Loucy (cell line): ENCODE data around the gene SYNRG.
"Not testable (repeated sequence)": the region's sequence is repeated elsewhere in the genome, so short reads cannot be mapped to it uniquely, and the experiment has no call there.

Experiments
- EZH2phosphoT487 ChIP-seq: fragments of 200-600 bp; IDR thresholded peaks from 2 replicates; pipeline ENCODE4 v1.6.1; 2018; ENCODE audit warnings: antibody characterized with exemption, mild to moderate bottlenecking, moderate library complexity, borderline replicate concordance
- TF ChIP-seq, protein P1 (sequence below): fragments of 200-600 bp; sonication (generic); conservative IDR thresholded peaks from 2 replicates; pipeline ENCODE4 v1.5.1; 2014; ENCODE audit warnings: mild to moderate bottlenecking, antibody characterized with exemption, low read length

DNA sequence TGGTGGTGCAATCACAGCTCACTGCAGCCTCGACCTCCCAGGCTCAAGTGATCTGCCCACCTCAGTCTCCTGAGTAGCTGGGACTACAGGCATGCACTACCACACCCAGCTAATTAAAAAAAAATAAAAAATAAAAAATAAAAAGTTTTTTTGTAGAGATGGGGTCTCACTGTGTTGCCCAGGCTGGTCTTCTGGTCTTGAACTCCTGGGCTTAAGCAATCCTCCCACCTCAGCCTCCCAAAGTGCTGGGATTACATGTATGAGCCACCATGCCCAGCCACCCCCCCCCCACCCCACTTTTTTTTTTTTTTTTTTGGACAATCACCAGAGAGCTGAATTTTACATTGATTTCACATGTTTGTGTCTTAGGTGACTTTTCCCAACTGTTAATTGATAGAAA lies 97.6 kb downstream of the SYNRG start:
- TF ChIP-seq, protein P1, sequence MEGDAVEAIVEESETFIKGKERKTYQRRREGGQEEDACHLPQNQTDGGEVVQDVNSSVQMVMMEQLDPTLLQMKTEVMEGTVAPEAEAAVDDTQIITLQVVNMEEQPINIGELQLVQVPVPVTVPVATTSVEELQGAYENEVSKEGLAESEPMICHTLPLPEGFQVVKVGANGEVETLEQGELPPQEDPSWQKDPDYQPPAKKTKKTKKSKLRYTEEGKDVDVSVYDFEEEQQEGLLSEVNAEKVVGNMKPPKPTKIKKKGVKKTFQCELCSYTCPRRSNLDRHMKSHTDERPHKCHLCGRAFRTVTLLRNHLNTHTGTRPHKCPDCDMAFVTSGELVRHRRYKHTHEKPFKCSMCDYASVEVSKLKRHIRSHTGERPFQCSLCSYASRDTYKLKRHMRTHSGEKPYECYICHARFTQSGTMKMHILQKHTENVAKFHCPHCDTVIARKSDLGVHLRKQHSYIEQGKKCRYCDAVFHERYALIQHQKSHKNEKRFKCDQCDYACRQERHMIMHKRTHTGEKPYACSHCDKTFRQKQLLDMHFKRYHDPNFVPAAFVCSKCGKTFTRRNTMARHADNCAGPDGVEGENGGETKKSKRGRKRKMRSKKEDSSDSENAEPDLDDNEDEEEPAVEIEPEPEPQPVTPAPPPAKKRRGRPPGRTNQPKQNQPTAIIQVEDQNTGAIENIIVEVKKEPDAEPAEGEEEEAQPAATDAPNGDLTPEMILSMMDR = not testable (repeated sequence)
- not testable (repeated sequence) for TF ChIP-seq EZH2phosphoT487
